Measurements from ENCODE around the gene KCNH1.

- TF ChIP-seq, protein P1, sequence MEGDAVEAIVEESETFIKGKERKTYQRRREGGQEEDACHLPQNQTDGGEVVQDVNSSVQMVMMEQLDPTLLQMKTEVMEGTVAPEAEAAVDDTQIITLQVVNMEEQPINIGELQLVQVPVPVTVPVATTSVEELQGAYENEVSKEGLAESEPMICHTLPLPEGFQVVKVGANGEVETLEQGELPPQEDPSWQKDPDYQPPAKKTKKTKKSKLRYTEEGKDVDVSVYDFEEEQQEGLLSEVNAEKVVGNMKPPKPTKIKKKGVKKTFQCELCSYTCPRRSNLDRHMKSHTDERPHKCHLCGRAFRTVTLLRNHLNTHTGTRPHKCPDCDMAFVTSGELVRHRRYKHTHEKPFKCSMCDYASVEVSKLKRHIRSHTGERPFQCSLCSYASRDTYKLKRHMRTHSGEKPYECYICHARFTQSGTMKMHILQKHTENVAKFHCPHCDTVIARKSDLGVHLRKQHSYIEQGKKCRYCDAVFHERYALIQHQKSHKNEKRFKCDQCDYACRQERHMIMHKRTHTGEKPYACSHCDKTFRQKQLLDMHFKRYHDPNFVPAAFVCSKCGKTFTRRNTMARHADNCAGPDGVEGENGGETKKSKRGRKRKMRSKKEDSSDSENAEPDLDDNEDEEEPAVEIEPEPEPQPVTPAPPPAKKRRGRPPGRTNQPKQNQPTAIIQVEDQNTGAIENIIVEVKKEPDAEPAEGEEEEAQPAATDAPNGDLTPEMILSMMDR (IDR thresholded peaks at IDR 0.05; ENCODE audit: low read depth, low read length, missing input control) = no peak
- peak in 1 of 2 donors; percentile 10 for TF ChIP-seq RAD21 (IDR thresholded peaks at IDR 0.05)
- TF ChIP-seq GABPA (IDR thresholded peaks at IDR 0.05 in 1 of 2, conservative IDR thresholded peaks at IDR 0.05 in 1 of 2) = no peak
- no peak for TF ChIP-seq ZBTB33 (IDR thresholded peaks at IDR 0.05)
- TF ChIP-seq EGR1 (IDR thresholded peaks at IDR 0.05; ENCODE audit: low read depth in 2 of 2) = no peak
- no peak for TF ChIP-seq RXRA (IDR thresholded peaks at IDR 0.05)
- peak; percentile 43 for TF ChIP-seq REST (IDR thresholded peaks at IDR 0.05)
- TF ChIP-seq FOXA1 (IDR thresholded peaks at IDR 0.05) = peak; percentile 90
- peak in 1 of 2 donors; percentile 29 for TF ChIP-seq JUND (IDR thresholded peaks at IDR 0.05)
- TF ChIP-seq, protein P2, sequence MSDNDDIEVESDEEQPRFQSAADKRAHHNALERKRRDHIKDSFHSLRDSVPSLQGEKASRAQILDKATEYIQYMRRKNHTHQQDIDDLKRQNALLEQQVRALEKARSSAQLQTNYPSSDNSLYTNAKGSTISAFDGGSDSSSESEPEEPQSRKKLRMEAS (IDR thresholded peaks at IDR 0.05) = no peak
- peak; percentile 36 for TF ChIP-seq YY1 (IDR thresholded peaks at IDR 0.05)
- TF ChIP-seq NR2F2 (IDR thresholded peaks at IDR 0.05) = no peak
These were observed 234.3 kb downstream of the KCNH1 start for GRCh38 chr1:210899676-210900075.
